Neural progenitor cell (in vitro differentiated cells): Measurements from ENCODE around the gene RPS4Y2.

Experiments
- CTCF ChIP-seq: fragments of 200-600 bp; sonication (generic); IDR thresholded peaks from 2 replicates; pipeline ENCODE4 v1.5.1; 2017; ENCODE audit warnings: antibody characterized with exemption, mild to moderate bottlenecking
- EZH2 ChIP-seq: fragments of 200-600 bp; sonication (generic); IDR thresholded peaks from 2 replicates; pipeline ENCODE4 v1.6.1; 2017; ENCODE audit warnings: antibody characterized with exemption, mild to moderate bottlenecking, moderate library complexity

- TF ChIP-seq CTCF (no peak), EZH2 (no peak)
Measured at GRCh38 chrY:20806243-20806642, 50.3 kb downstream of the RPS4Y2 start.
